ENCODE measurements around the gene FOXD2.

The FOXD2 gene

DNA sequence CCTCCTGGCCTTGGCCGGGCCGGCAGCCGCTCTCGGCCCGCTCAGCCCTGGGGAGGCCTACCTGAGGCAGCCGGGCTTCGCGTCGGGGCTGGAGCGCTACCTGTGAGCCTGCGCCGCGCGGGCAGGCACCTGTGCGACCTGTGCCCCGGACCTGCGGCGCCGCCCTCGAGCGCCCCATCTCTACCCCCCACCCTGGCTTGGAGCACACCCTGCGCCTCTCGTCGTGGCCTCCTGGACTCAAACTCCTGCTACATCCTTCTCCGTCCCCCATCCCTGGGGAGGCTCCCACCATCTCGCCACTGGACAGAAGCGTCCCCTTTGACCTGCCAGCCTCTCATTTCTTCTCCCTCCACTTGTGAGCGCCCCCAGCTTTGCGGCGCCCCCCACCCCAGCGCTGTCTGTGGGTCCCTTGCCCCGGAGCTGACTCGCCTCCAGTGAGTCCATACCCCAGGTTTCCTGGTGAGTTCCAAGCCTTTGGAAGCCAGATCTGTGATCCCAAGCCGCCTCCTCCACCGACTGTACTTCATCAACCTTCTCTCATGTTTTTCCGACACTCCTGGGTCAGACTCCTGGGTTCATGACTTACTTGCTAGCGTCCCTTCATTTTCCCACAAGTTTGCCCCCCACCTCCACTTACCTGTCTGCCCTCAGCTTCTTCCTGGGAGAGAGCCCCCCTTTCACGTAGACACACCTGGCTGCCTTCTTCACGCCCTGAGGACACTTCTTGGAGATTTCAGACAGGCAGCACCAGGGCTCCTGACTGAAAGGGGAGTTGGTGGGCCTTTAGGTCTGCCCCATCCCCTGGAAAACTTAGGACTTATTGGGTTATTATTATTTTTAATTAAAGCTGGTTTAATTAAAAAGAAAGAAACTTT lies 20.4 kb upstream of the FOXD2 start:
- no peak for DNase-seq

DNA sequence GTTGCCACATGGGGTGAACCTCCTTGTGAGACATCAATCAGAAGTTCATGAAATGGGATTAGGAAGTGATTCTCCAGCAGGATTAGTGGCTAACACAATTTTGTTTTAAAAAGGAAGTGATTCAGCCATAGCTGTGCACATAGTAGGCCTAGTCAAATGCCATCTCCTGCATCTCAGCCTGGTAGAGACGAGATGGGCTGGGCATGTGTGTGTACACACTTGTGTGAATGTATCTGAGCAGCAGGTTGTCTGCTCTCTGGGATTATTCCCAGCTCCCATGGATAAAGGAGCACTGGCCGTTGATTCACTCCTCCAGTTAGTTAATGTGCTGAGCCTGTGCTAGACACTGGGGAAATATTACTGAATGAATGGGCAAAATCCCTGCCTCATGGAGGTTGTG lies 19.7 kb upstream of the FOXD2 start:
- DNase-seq: no peak

DNA sequence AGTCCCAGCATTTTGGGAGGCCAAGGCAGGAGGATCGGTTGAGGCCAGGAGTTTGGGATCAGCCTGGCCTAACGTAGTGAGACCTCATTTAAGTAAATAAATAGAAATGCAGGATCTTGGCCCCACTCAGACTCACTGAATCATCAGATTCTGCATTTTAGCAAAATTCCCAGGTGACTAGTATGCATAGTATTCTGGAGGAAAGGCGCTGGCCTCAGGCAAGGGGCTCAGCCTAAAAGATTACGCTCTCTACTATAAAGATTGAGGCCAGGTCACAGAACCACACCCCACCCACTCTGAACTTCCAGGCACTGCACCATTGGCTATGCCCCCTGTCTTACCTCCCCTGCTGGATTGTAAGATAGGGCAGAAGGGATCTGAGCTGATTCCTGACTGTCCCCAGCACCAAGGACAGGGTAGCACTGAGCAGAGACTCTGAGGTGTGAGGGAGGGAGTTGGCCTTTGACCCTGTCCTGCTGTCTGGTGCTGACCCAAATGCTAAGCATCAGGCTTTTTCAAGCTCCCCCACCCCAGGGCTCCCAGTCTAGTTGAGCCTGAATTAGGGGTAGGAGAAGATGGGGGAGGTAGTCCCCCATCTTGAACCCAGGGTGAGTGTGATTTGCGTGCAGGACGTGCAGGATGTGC lies 19.0 kb upstream of the FOXD2 start:
- DNase-seq: no peak

DNA sequence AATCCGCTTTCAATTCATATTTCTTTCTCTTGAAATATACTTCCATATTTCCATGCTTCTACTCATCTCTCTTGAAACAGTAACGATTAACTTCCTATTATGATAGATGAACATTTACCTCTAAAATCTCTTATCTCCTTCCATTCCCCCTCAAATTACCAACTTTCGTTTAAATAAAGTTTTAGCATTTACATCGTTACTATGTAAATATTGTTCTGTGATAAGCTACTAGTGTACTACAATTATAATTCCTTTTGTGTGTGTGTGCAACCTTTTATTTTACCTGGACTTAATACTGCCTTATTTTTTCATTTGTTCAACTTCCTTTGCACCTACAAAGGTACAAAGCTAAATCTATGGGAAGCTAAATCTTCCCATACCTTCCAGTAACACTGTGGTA lies 17.3 kb upstream of the FOXD2 start:
- DNase-seq: no peak

DNA sequence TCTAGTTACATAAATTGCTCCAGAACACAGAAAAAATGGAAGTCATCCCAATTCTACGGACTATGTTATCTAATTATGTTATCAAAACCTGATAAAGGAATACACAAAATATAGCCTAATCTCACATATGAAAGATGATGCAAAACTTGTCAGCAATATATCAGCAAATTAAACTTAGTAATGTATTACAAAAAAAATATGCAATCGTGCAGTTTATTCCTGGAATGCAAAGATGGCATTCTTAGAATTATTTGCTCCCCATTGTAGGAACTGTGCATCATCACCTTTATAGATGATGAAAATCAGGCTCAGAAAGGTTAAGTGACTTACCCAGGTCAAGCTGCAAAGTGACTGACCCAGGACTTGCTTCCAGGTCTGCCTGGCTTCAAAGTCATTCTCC lies 14.0 kb upstream of the FOXD2 start:
- DNase-seq: no peak

DNA sequence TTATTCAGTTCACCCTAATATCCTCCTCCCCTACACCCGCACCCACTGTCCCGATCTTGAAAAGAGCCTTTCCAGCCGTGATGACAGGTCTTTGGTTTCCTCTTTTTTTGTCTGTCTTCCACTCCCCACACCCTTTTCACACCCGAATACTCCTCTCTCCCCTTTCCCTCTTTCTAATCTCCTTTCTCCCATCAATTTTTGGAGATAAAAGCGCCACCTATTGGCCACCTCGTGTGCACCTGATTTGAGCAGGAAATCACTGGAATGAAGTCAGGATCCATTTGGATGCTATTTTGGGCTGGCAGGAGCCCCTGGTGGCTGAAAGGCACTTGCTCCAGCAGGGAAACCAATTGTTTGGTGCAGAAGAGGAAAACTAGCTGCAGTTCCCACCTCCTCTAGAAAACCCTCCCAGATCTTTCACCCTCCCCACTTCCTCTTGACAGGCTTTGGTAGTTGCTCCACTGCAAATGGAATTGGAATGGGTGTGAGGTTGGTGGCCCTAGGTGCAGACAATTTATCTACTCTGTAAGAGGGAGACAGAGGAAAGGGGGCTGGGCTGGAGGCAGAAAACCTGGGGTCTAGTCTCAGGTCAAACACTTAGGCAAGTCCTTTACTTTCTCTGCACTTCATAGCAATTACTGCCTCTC lies 13.4 kb upstream of the FOXD2 start:
- DNase-seq: peak in 1 of 14 donors; percentile 2

DNA sequence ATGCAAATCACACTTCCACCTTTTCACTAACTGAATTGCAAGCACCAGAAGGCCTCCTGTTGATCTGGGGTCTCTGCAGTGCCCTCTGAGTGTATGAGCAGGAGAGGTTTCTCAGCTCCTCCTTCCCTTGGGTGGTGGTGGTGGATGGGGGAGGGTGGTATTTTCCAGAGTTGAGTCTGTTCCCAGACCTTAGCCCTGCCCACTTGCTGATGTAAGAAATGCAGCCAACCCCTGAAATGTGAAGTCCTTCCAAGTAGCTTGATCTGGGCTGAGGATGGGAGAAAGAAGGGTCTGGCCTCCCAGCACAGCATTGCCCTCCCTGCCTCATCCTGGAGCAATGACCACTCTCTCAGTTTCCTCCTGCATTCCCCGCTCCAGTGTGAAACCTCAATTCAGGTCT lies 6.3 kb upstream of the FOXD2 start:
- DNase-seq: no peak

DNA sequence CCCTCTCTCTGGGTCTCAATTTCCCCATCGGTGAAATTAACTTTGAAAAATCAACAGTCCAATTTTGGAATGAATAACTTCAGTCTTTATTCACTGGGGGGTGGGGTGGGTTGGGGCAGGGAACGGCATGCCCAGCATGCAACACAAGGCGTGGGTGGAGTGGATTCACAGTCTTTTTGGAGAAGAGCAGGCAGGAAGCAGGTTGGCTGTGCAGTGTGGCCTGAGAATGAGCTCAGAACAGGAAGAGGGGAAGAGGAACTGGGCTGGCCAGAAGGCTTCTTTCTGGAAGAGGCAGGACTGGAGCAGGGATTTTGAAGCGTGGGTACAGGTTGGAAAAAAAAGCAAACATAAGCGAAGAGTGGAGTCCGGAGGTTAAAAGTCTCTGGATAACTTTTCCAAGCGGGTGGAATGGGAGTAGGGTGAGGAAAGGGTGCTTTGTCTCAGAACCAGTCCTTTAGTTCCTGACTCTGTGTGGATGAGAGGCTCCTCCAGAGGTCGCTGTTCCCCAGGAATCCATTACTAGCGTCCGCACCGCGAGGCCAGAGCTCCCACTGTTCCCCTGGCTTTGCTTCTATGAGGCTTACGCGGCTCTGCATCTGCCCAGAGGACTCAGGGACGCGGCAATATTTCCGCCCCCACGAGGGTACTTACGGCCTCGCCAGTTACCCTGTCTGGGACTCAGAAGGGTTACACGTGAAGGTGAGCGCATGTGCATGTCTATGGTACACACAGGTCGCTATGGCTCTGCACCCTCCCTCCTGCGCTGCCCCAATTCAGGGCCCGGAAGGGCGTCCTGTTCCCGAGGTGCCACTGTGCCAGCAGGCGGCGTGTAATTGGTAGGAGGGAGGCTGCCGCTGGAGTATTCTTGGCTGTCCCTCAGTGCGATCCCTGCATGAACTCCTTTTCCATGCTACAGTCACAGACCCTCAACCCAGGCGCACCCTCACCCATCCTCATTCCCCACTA lies 5.5 kb upstream of the FOXD2 start:
- peak in 12 of 14 donors; percentile 7 to 61 (median 32) for DNase-seq

DNA sequence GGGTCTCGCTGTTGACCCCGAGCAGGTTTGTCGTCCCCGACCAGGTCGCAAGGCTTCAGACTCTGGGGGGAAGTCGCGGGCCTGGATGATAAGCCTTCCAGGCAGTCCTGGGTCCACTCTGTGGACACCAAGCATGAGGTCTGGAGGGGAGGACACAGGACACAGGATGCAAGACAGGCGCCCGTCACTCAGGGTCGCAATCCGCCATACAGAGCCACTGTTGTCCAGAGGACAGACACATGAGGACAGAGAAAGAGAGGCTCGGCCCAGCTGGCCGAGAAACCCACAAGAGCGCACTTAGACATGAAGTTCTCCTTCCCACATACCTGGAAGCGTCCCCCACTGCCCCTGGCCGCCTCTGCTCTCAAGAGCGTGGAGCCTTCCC lies 4.8 kb upstream of the FOXD2 start:
- peak in 1 of 14 donors; percentile 3 for DNase-seq

DNA sequence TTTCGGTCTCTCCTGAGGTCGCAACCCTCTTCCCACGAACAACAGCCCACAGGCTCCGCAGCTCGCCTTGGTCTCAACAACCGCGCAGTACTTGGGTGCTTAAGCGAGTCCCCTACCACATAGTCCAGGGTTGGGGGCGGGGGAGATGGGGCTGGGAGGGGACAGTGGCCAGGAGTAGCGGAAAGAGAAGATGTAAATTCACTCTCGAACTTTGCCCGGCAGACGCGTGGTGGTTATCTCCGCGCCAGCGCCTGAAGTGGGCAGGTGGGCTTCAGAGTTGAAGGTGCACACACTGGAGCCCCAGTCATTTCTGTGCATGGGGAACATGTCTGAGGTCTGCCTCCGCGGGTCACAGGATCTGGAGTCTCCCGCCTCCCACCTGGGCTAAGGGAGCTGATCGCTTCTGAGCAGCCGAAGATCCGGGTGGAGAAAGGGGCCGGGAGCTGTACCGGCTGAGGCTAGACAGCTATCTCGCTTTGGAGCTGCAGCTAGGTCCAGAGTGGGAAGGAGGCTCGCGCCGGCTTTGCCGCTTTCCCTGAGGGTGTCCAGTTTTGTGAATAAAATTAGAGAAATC lies 4.3 kb upstream of the FOXD2 start:
- no peak for DNase-seq

DNA sequence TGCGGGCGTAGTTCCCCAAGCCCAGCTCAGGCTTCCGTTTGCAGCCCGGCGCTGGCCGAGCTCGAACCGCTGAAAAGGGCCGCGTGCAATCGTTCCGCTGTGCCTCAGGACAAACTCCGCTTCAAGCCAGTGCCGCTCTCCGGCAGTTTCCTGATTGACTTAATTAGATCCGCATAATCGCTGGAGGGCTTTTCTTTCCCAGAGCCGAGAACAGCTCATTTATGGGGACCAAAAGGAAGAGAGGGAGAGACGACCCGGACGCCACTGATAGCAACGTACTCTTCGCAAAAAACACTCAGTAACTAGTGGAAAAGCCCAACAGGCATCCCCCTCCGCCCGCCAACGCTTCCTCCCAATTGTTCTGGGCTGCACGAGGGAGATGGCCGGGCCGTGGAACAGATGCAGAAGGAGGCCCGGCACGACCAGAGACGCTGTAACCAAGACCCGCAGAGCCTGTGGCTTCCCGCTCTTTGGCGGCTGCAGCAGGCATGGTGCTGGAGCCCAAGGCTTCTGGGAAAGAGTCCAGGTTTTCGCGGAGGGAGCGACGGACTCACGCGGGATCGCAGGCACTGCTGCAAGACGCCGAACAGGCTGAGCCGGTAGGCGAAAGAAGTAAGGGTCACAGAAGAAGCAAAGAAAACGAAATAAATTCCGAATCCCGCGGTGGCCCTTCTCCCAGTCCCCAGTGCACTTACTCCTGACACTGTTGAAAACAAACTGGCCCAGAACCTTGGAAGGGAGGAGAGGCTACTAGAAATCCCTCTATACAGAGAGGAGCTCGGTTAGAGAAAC lies 3.6 kb upstream of the FOXD2 start:
- peak in 6 of 14 donors; percentile 5 to 38 (median 8) for DNase-seq

DNA sequence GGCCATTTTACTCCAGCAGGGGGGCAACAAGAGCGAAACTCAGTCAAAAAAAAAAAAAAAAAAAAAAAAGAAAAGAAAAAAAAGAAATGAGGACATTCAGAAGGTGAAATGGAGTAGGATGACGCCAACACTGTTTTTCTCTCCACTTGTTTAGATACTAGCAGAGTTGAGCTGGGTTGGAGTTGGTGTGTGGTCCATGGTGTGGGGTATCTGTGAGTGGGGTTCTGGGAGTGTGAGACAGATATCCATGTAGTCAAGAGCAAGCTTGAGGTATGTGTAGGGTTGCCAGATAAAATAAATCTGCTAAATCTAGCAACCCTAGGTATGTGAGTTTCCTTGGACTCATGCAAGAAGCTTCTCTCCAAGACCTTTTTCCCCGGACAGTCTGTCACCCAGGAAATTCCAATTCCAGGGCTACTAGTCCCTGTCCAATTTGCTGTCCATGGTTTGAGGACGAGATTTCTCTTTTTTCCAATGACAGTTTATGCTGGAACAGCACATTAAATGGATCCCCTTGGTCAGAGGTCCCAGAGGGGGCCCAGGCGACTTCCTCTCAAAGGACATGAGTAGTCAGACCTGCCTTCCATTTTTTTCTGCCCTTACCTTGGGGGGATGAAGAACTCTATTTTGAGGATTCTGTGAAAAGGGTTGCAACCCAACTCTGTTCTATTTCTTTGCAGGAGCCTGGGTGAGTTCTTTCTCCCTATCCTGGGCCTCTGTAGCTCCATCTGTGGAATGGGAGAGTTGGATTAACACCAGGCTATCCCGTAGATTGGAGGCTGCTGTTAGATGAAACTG lies 2.1 kb upstream of the FOXD2 start:
- DNase-seq: no peak

DNA sequence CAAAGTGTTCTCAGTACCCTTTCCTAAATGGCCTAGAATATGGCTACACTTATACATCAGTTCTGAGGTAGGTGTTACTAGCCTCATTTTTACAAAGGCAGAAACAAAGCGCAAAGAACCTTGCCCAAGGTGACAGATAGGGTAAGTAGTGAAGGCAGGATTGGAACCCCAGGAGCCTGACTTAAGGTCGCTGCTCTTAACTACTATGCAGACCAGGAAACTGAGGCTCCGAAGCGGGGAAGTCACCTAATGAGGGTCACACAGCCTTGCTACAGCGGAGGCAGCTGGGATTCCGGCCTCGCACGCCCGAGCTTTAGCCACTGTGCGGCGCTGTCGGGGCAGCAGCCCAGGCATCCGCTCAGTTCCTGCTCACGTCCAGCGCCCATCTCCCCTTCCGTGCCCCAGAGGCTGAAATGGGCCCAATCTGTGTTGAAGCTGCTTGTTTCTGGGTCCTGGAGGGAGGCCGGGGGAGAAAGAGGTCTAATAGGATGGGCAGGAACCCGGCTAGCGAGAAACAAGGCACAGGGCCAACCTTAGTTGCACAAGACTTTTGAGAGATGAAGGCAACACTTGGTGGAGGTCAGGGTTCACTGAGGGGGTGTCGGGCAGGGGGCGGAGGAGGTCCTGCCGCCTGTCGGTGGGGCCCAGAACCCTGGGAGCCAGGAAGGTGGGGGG lies 1.4 kb upstream of the FOXD2 start:
- peak in 8 of 14 donors; percentile 3 to 48 (median 23) for DNase-seq

DNA sequence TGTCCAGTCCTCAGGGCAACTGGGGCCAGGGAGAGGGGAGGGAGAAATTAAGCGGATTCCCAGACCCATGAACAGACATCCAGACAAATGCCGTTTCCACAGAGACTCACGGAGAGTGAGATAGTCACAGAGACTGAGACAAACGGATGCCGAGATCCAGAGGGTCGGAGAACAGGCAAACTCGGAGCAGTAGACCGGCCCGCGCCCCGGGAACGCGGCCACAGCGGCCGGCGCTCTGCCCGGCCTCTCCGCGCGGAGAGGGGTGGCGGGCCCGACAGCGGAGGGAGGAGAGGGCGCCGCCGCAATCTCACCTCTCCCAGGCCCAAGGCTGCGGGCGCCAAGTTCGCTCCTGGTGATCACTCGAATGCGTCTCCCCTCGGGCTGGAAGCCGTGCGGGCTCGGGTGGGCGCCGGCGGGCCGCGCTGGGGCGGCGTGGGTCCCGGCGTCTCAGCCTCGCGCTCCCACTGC lies 831 bp upstream of the FOXD2 start:
- DNase-seq: no peak

DNA sequence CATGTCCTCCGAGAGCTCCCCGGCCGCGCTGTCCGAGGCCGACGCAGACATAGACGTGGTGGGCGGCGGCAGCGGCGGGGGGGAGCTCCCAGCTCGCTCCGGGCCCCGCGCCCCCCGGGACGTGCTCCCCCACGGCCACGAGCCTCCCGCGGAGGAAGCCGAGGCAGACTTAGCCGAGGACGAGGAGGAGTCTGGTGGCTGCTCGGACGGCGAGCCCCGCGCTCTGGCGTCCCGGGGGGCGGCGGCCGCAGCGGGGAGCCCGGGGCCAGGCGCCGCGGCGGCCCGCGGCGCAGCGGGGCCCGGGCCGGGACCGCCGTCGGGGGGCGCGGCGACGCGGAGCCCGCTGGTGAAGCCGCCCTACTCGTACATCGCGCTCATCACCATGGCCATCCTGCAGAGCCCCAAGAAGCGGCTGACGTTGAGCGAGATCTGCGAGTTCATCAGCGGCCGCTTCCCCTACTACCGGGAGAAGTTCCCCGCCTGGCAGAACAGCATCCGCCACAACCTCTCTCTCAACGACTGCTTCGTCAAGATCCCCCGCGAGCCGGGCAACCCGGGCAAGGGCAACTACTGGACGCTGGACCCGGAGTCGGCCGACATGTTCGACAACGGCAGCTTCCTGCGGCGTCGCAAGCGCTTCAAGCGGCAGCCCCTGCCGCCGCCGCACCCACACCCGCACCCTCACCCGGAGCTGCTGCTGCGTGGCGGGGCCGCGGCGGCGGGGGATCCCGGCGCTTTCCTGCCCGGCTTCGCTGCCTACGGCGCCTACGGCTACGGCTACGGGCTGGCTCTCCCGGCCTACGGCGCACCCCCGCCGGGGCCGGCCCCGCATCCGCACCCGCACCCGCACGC lies 547 bp downstream of the FOXD2 start:
- no peak for DNase-seq

DNA sequence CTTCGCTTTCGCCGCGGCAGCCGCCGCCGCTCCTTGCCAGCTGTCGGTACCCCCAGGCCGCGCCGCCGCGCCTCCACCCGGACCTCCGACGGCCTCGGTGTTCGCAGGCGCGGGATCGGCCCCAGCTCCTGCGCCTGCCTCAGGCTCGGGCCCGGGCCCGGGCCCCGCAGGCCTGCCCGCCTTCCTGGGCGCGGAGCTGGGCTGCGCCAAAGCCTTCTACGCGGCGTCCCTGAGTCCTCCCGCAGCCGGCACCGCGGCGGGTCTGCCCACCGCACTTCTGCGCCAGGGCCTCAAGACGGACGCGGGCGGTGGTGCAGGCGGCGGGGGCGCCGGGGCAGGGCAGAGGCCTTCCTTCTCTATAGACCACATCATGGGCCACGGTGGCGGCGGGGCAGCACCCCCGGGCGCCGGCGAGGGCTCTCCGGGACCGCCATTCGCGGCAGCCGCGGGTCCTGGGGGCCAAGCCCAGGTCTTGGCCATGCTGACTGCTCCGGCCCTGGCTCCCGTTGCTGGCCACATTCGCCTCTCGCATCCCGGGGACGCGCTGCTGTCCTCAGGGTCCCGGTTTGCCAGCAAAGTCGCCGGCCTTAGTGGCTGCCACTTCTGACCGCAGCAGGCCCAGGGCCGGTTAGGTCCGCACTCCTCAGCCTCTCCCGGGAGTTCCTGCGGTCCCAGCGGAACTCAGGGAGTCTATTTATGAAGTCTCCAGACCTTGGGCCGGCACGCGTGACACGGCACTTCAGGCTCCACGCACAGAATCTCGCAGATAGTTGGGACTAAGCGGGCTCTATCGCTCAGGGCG lies 1.4 kb downstream of the FOXD2 start:
- DNase-seq: no peak

DNA sequence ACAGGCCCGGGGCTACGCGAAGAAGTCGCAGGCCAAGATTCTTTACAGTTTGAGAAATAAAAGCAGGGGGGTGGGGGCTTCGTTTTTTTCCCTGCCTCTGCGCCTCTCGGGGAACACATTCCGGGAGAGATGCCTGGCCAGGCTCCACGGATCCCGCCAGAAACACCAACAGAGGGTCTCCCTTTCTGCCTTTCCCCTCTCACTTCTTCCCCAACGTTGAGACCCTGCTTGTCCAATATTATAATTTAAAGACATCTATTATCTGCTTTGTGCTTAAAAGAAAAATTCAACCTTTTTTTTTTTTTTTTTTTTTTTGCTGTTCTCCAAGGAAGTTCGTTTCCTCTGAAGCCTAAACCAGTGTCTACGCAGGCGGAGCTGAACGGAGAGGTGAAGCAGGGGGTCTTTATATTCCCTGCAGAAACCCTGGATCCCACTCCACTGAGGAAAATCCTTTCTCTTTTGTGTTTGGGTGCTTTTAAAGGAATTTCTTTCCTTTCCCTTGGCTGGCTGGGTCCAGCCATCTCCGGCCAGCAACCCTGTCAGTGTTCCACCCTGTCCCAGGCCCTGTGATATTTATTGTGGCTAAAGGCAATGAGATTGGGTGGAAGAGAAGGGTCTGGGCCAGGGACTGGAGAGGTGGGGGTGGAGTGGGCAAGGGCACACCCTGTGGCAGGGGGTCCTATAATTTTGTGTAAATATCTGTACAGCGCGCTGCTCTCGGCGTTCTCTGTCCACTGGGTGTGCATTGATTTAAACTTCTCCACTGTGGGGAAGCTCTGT lies 2.2 kb downstream of the FOXD2 start:
- DNase-seq: no peak
